Prostate gland (tissue), 2 donors: ENCODE data around the gene ADGRG7.
"Not testable (repeated sequence)": the region's sequence is repeated elsewhere in the genome, so short reads cannot be mapped to it uniquely, and the experiment has no call there.

Source experiments
- CTCF ChIP-seq, 4 experiments: fragments of 200-600 bp in 2 of 4; fragments of 450-650 bp in 2 of 4; sonication (generic) in 2 of 4; IDR thresholded peaks; 1 replicate in 3 of 4; 2 replicates in 1 of 4; pipeline ENCODE4 v1.5.1; 2016 to 2019; ENCODE audit warnings: antibody characterized with exemption in 4 of 4, mild to moderate bottlenecking in 2 of 4, moderate library complexity in 2 of 4
- POLR2A ChIP-seq: fragments of 450-650 bp; IDR thresholded peaks from one replicate; pipeline ENCODE4 v1.6.1; 2016; ENCODE audit warnings: antibody characterized with exemption, mild to moderate bottlenecking
- POLR2AphosphoS5 ChIP-seq: sonication (generic); formaldehyde crosslinking; IDR thresholded peaks from one replicate; pipeline ENCODE4 v1.6.1; 2017; ENCODE audit warnings: antibody characterized with exemption

GRCh38 chr3:100666699-100667098 is 57.3 kb downstream of the ADGRG7 start:
- TF ChIP-seq CTCF (IDR thresholded peaks at IDR 0.05); POLR2A; POLR2AphosphoS5: not testable (repeated sequence)
